GM23338 (cell line): ENCODE results near the gene RAB37. TPM values are rescaled to one million over a fixed set of nuclear protein-coding genes. Genes with fewer than 3 reads are reported as not detected.

ENCODE experiments used
- ATAC-seq: fragments of 200-7000 bp; cut with Tn5 transposase; 3 replicates; pipeline ENCODE4 v1.9.1; 2020
- DNase-seq: peaks from one replicate; pipeline ENCODE4 v3.0.0-alpha.2; 2015; ENCODE audit warnings: low spot score
- H2AFZ ChIP-seq: fragments of 200-600 bp; sonication (generic); 2 replicates; pipeline ENCODE4 v1.8.0; 2016; ENCODE audit warnings: antibody characterized with exemption, mild to moderate bottlenecking, moderate library complexity
- H3F3A ChIP-seq: fragments of 200-600 bp; sonication (generic); replicated peaks from 2 replicates; pipeline ENCODE4 v1.8.0; 2017; ENCODE audit warnings: antibody characterized with exemption, mixed run types, low read depth
- H3K27ac ChIP-seq: fragments of 200-600 bp; sonication (generic); 2 replicates; pipeline ENCODE4 v1.6.1; 2016; ENCODE audit warnings: low read depth
- H3K27me3 ChIP-seq: fragments of 200-600 bp; sonication (generic); 2 replicates; pipeline ENCODE4 v1.8.0; 2016; ENCODE audit warnings: mild to moderate bottlenecking, mixed run types, moderate library complexity; ENCODE audit not compliant: insufficient read depth
- H3K36me3 ChIP-seq: fragments of 200-600 bp; sonication (generic); 2 replicates; pipeline ENCODE4 v1.8.0; 2016; ENCODE audit warnings: mild to moderate bottlenecking; ENCODE audit not compliant: insufficient read depth
- H3K4me1 ChIP-seq: fragments of 200-600 bp; sonication (generic); 2 replicates; pipeline ENCODE4 v1.8.0; 2016; ENCODE audit warnings: mild to moderate bottlenecking, moderate library complexity; ENCODE audit not compliant: insufficient read depth
- H3K4me2 ChIP-seq: fragments of 200-600 bp; sonication (generic); 2 replicates; pipeline ENCODE4 v1.7.1; 2017; ENCODE audit warnings: mixed run types
- H3K4me3 ChIP-seq: fragments of 200-600 bp; sonication (generic); 2 replicates; pipeline ENCODE4 v1.6.1; 2016; ENCODE audit warnings: mixed run types
- H3K79me2 ChIP-seq: fragments of 200-600 bp; sonication (generic); replicated peaks from 2 replicates; pipeline ENCODE4 v1.8.0; 2017; ENCODE audit warnings: mild to moderate bottlenecking; ENCODE audit not compliant: insufficient read depth
- H3K9me2 ChIP-seq: fragments of 200-600 bp; sonication (generic); 2 replicates; pipeline ENCODE4 v1.8.0; 2017; ENCODE audit not compliant: insufficient read depth
- H4K20me1 ChIP-seq: fragments of 200-600 bp; sonication (generic); replicated peaks from 2 replicates; pipeline ENCODE4 v1.8.0; 2017; ENCODE audit warnings: mild to moderate bottlenecking; ENCODE audit not compliant: insufficient read depth
- H3K27ac Mint-ChIP-seq: 2 replicates; pipeline ENCODE4 v1.8.0; 2020; ENCODE audit warnings: inconsistent platforms, mild to moderate bottlenecking, moderate library complexity, mixed read lengths
- H3K27me3 Mint-ChIP-seq: 3 replicates; pipeline ENCODE4 v1.8.0; 2022; ENCODE audit warnings: low read depth, mild to moderate bottlenecking, moderate library complexity, mixed read lengths, inconsistent platforms; ENCODE audit not compliant: insufficient read depth, poor library complexity
- H3K36me3 Mint-ChIP-seq: 3 replicates; pipeline ENCODE4 v1.8.0; 2021; ENCODE audit warnings: low read depth, mild to moderate bottlenecking, inconsistent platforms, moderate library complexity, mixed read lengths
- H3K4me1 Mint-ChIP-seq: 3 replicates; pipeline ENCODE4 v1.8.0; 2020; ENCODE audit warnings: mild to moderate bottlenecking, inconsistent platforms, mixed read lengths
- H3K4me3 Mint-ChIP-seq: 3 replicates; pipeline ENCODE4 v1.8.0; 2021; ENCODE audit warnings: moderate library complexity, mild to moderate bottlenecking, inconsistent platforms, mixed read lengths
- H3K9me3 Mint-ChIP-seq: 3 replicates; pipeline ENCODE4 v1.8.0; 2020; ENCODE audit warnings: moderate library complexity, mild to moderate bottlenecking, inconsistent platforms, mixed read lengths
- CREB1 ChIP-seq: fragments of 250-450 bp; sonication (Bioruptor Pico); IDR thresholded peaks from 2 replicates; pipeline ENCODE4 v1.5.0; 2020; ENCODE audit warnings: low read depth, mild to moderate bottlenecking, moderate library complexity
- EZH2 ChIP-seq: fragments of 200-600 bp; sonication (generic); IDR thresholded peaks from one replicate; pipeline ENCODE4 v1.8.0; 2017; ENCODE audit warnings: antibody characterized with exemption, mild to moderate bottlenecking, low read depth; ENCODE audit not compliant: unreplicated experiment
- EZH2phosphoT487 ChIP-seq: fragments of 200-600 bp; sonication (generic); IDR thresholded peaks from one replicate; pipeline ENCODE4 v1.8.1; 2018; ENCODE audit warnings: antibody characterized with exemption; ENCODE audit not compliant: unreplicated experiment
- JUNB ChIP-seq: IDR thresholded peaks from one replicate; pipeline ENCODE4 v1.6.1; 2016; ENCODE audit warnings: antibody characterized with exemption; ENCODE audit not compliant: unreplicated experiment
- NANOG ChIP-seq: IDR thresholded peaks from 2 replicates; pipeline ENCODE4 v1.6.1; 2016; ENCODE audit warnings: antibody characterized with exemption, borderline replicate concordance
- POLR2AphosphoS5 ChIP-seq: IDR thresholded peaks from 2 replicates; pipeline ENCODE4 v1.6.1; 2016; ENCODE audit warnings: antibody characterized with exemption, low read depth
- STAT1 ChIP-seq: IDR thresholded peaks from one replicate; pipeline ENCODE4 v1.6.1; 2016; ENCODE audit warnings: antibody characterized with exemption; ENCODE audit not compliant: unreplicated experiment
- ZNF114 ChIP-seq: fragments of 250-450 bp; sonication (Bioruptor Pico); IDR thresholded peaks from 2 replicates; pipeline ENCODE4 v1.5.0; 2020; ENCODE audit warnings: mild to moderate bottlenecking, moderate library complexity
- ZNF331 ChIP-seq: fragments of 250-450 bp; sonication (Bioruptor Pico); IDR thresholded peaks from 2 replicates; pipeline ENCODE4 v1.5.0; 2020; ENCODE audit warnings: low read depth, mild to moderate bottlenecking, moderate library complexity
- polyA plus RNA-seq: library from polyadenylated mRNA; unstranded; fragments of >200 nt; fragmentation: Nextera tagmentation; extraction: Ambion mirVana; gene quantifications from 2 replicates; pipeline ENCODE4 v1.2.1, GENCODE V29; 2016
- total RNA-seq: library from RNA; depleted of rRNA; stranded (reverse); fragments of >200 nt; shearing (Covaris generic); gene quantifications from 2 replicates; pipeline ENCODE4 v1.2.3, GENCODE V29; 2014
- TF ChIP-seq, protein P1 (sequence below), 2 experiments: fragments of 200-600 bp in 1 of 2; sonication (generic) in 1 of 2; conservative IDR thresholded peaks; 2 replicates each; pipeline versions ENCODE4 v1.5.1 to v1.6.1; 2016 to 2017; ENCODE audit warnings: antibody characterized with exemption in 2 of 2, low read depth in 2 of 2, mild to moderate bottlenecking in 2 of 2, moderate library complexity in 1 of 2
- TF ChIP-seq, protein P2 (sequence below): IDR thresholded peaks from one replicate; pipeline ENCODE4 v1.6.1; 2018; ENCODE audit warnings: antibody characterized with exemption; ENCODE audit not compliant: unreplicated experiment
- TF ChIP-seq, protein P3 (sequence below): IDR thresholded peaks from 2 replicates; pipeline ENCODE4 v1.6.1; 2016; ENCODE audit warnings: antibody characterized with exemption
- TF ChIP-seq, protein P4 (sequence below): fragments of 250-450 bp; sonication (Bioruptor Pico); IDR thresholded peaks from 2 replicates; pipeline ENCODE4 v1.5.0; 2020; ENCODE audit warnings: mild to moderate bottlenecking, moderate library complexity

The RAB37 gene
- total and polyA plus RNA-seq, 2 experiments from 2014 or later: 3.3 to 5.2 TPM

DNA sequence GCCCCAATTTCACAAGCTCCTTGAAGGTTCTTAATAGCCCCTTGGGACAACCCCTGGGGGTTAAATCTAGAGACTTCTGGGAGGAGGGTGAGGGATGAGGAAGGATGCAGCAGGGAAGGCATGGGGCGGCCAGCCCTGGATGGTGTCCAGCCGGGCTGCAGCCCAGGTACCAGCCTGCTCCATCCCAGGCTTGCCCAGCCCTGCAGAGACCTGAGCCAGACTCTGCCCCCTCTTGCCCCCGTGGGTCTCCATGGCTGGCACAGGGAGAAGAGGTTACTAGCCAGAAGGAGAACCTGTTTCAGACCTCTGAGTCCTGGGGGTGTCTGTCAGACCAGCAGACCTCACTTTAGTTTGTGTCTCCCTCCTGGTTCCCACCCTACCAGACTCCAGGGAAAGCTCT is 19.8 kb downstream of the RAB37 start:
- H2AFZ ChIP-seq: no peak overlapping the region
- no peak overlapping the region for H3K4me2 ChIP-seq
- Mint-ChIP-seq H3K36me3 (peaks cover 9% of the 10 kb centered on the region; the same call in 2 of the 3 replicates), H3K27me3 (peaks cover 17% of the 10 kb centered on the region), H3K27ac (no peak overlapping the region), H3K4me3 (no peak overlapping the region), H3K4me1 (peaks cover 56% of the 10 kb centered on the region), H3K9me3 (no peaks in the 10 kb centered on the region)
- peaks cover 46% of the 10 kb centered on the region for H3K4me1 ChIP-seq
- peaks cover 87% of the 10 kb centered on the region for H3K79me2 ChIP-seq
- no peaks in the 10 kb centered on the region for H3K9me2 ChIP-seq
- H4K20me1 ChIP-seq: peaks cover 58% of the 10 kb centered on the region
- no peak overlapping the region for H3K4me3 ChIP-seq
- no peak overlapping the region for H3K27ac ChIP-seq
- DNase-seq: no peak
- no peaks in the 10 kb centered on the region for H3F3A ChIP-seq
- ATAC-seq: no peak
- no peak for TF ChIP-seq JUNB
- no peak for TF ChIP-seq EZH2phosphoT487
- TF ChIP-seq STAT1: no peak
- no peak for TF ChIP-seq POLR2AphosphoS5
- no peak for TF ChIP-seq CREB1 (CRISPR knock-in tag)
- TF ChIP-seq, protein P1, sequence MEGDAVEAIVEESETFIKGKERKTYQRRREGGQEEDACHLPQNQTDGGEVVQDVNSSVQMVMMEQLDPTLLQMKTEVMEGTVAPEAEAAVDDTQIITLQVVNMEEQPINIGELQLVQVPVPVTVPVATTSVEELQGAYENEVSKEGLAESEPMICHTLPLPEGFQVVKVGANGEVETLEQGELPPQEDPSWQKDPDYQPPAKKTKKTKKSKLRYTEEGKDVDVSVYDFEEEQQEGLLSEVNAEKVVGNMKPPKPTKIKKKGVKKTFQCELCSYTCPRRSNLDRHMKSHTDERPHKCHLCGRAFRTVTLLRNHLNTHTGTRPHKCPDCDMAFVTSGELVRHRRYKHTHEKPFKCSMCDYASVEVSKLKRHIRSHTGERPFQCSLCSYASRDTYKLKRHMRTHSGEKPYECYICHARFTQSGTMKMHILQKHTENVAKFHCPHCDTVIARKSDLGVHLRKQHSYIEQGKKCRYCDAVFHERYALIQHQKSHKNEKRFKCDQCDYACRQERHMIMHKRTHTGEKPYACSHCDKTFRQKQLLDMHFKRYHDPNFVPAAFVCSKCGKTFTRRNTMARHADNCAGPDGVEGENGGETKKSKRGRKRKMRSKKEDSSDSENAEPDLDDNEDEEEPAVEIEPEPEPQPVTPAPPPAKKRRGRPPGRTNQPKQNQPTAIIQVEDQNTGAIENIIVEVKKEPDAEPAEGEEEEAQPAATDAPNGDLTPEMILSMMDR (conservative IDR thresholded peaks at IDR 0.05; ENCODE audit: low read depth in 2 of 2): no peak
- no peak for TF ChIP-seq ZNF114 (CRISPR knock-in tag)
- TF ChIP-seq, protein P2, sequence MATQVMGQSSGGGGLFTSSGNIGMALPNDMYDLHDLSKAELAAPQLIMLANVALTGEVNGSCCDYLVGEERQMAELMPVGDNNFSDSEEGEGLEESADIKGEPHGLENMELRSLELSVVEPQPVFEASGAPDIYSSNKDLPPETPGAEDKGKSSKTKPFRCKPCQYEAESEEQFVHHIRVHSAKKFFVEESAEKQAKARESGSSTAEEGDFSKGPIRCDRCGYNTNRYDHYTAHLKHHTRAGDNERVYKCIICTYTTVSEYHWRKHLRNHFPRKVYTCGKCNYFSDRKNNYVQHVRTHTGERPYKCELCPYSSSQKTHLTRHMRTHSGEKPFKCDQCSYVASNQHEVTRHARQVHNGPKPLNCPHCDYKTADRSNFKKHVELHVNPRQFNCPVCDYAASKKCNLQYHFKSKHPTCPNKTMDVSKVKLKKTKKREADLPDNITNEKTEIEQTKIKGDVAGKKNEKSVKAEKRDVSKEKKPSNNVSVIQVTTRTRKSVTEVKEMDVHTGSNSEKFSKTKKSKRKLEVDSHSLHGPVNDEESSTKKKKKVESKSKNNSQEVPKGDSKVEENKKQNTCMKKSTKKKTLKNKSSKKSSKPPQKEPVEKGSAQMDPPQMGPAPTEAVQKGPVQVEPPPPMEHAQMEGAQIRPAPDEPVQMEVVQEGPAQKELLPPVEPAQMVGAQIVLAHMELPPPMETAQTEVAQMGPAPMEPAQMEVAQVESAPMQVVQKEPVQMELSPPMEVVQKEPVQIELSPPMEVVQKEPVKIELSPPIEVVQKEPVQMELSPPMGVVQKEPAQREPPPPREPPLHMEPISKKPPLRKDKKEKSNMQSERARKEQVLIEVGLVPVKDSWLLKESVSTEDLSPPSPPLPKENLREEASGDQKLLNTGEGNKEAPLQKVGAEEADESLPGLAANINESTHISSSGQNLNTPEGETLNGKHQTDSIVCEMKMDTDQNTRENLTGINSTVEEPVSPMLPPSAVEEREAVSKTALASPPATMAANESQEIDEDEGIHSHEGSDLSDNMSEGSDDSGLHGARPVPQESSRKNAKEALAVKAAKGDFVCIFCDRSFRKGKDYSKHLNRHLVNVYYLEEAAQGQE: no peak
- TF ChIP-seq, protein P3, sequence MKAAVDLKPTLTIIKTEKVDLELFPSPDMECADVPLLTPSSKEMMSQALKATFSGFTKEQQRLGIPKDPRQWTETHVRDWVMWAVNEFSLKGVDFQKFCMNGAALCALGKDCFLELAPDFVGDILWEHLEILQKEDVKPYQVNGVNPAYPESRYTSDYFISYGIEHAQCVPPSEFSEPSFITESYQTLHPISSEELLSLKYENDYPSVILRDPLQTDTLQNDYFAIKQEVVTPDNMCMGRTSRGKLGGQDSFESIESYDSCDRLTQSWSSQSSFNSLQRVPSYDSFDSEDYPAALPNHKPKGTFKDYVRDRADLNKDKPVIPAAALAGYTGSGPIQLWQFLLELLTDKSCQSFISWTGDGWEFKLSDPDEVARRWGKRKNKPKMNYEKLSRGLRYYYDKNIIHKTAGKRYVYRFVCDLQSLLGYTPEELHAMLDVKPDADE: no peak
- TF ChIP-seq EZH2: no peak
- TF ChIP-seq ZNF331: no peak
- TF ChIP-seq, protein P4, sequence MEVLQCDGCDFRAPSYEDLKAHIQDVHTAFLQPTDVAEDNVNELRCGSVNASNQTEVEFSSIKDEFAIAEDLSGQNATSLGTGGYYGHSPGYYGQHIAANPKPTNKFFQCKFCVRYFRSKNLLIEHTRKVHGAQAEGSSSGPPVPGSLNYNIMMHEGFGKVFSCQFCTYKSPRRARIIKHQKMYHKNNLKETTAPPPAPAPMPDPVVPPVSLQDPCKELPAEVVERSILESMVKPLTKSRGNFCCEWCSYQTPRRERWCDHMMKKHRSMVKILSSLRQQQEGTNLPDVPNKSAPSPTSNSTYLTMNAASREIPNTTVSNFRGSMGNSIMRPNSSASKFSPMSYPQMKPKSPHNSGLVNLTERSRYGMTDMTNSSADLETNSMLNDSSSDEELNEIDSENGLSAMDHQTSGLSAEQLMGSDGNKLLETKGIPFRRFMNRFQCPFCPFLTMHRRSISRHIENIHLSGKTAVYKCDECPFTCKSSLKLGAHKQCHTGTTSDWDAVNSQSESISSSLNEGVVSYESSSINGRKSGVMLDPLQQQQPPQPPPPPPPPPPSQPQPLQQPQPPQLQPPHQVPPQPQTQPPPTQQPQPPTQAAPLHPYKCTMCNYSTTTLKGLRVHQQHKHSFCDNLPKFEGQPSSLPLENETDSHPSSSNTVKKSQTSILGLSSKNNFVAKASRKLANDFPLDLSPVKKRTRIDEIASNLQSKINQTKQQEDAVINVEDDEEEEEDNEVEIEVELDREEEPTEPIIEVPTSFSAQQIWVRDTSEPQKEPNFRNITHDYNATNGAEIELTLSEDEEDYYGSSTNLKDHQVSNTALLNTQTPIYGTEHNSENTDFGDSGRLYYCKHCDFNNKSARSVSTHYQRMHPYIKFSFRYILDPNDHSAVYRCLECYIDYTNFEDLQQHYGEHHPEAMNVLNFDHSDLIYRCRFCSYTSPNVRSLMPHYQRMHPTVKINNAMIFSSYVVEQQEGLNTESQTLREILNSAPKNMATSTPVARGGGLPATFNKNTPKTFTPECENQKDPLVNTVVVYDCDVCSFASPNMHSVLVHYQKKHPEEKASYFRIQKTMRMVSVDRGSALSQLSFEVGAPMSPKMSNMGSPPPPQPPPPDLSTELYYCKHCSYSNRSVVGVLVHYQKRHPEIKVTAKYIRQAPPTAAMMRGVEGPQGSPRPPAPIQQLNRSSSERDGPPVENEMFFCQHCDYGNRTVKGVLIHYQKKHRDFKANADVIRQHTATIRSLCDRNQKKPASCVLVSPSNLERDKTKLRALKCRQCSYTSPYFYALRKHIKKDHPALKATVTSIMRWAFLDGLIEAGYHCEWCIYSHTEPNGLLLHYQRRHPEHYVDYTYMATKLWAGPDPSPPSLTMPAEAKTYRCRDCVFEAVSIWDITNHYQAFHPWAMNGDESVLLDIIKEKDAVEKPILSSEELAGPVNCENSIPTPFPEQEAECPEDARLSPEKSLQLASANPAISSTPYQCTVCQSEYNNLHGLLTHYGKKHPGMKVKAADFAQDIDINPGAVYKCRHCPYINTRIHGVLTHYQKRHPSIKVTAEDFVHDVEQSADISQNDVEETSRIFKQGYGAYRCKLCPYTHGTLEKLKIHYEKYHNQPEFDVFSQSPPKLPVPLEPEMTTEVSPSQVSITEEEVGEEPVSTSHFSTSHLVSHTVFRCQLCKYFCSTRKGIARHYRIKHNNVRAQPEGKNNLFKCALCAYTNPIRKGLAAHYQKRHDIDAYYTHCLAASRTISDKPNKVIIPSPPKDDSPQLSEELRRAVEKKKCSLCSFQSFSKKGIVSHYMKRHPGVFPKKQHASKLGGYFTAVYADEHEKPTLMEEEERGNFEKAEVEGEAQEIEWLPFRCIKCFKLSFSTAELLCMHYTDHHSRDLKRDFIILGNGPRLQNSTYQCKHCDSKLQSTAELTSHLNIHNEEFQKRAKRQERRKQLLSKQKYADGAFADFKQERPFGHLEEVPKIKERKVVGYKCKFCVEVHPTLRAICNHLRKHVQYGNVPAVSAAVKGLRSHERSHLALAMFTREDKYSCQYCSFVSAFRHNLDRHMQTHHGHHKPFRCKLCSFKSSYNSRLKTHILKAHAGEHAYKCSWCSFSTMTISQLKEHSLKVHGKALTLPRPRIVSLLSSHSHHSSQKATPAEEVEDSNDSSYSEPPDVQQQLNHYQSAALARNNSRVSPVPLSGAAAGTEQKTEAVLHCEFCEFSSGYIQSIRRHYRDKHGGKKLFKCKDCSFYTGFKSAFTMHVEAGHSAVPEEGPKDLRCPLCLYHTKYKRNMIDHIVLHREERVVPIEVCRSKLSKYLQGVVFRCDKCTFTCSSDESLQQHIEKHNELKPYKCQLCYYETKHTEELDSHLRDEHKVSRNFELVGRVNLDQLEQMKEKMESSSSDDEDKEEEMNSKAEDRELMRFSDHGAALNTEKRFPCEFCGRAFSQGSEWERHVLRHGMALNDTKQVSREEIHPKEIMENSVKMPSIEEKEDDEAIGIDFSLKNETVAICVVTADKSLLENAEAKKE: no peak
- no peak for TF ChIP-seq NANOG
- H3K36me3 ChIP-seq: no peaks in the 10 kb centered on the region
- no peaks in the 10 kb centered on the region for H3K27me3 ChIP-seq
